ENCODE results near the gene REX1BD.

Gene REX1BD

GRCh38 chr19:18558604-18559003 is 30.0 kb upstream of the REX1BD start:
- H3K4me1 Mint-ChIP-seq: peaks cover 7% of the 10 kb centered on the region
- peak overlapping the region; percentile 19 to 76 (median 34) for H3K27ac Mint-ChIP-seq
- TF ChIP-seq CTCF (IDR thresholded peaks at IDR 0.05; ENCODE audit: unreplicated experiment in 3 of 3): no peak
- H3K9me3 Mint-ChIP-seq: no peaks in the 10 kb centered on the region
- peak overlapping the region; percentile 90 to 94 (median 90) for H3K4me3 Mint-ChIP-seq
- H3K36me3 Mint-ChIP-seq (ENCODE audit: low read depth): peaks cover 3% of the 10 kb centered on the region
- no peaks in the 10 kb centered on the region for H3K27me3 Mint-ChIP-seq (ENCODE audit: low read depth)

- Mint-ChIP-seq H3K27me3 (ENCODE audit: low read depth) (no peaks in the 10 kb centered on the region), H3K9me3 (no peaks in the 10 kb centered on the region)
- TF ChIP-seq CTCF (IDR thresholded peaks at IDR 0.05; ENCODE audit: unreplicated experiment in 3 of 3): no peak
These were observed 28.9 kb upstream of the REX1BD start for GRCh38 chr19:18559685-18560084.

GRCh38 chr19:18562086-18562485 is 26.5 kb upstream of the REX1BD start:
- H3K27me3 Mint-ChIP-seq (ENCODE audit: low read depth): no peaks in the 10 kb centered on the region

More at GRCh38 chr19:18559685-18560084, 28.9 kb upstream of the REX1BD start:
- Mint-ChIP-seq H3K4me3 (peak overlapping the region; percentile 90 to 94 (median 90)), H3K27ac (no peak overlapping the region), H3K36me3 (ENCODE audit: low read depth) (peaks cover 6% of the 10 kb centered on the region), H3K4me1 (peaks cover 7% of the 10 kb centered on the region)

GRCh38 chr19:18566953-18567352 is 21.6 kb upstream of the REX1BD start:
- Mint-ChIP-seq H3K27me3 (ENCODE audit: low read depth) (no peaks in the 10 kb centered on the region), H3K9me3 (no peaks in the 10 kb centered on the region), H3K4me3 (no peak overlapping the region), H3K4me1 (peaks cover 7% of the 10 kb centered on the region), H3K27ac (no peak overlapping the region), H3K36me3 (ENCODE audit: low read depth) (peaks cover 42% of the 10 kb centered on the region)
- TF ChIP-seq CTCF (IDR thresholded peaks at IDR 0.05; ENCODE audit: unreplicated experiment in 3 of 3): no peak

More at GRCh38 chr19:18562086-18562485, 26.5 kb upstream of the REX1BD start:
- H3K4me3 Mint-ChIP-seq: no peak overlapping the region
- H3K36me3 Mint-ChIP-seq (ENCODE audit: low read depth): peaks cover 14% of the 10 kb centered on the region
- no peak for TF ChIP-seq CTCF (IDR thresholded peaks at IDR 0.05; ENCODE audit: unreplicated experiment in 3 of 3)
- H3K9me3 Mint-ChIP-seq: no peaks in the 10 kb centered on the region
- no peak overlapping the region for H3K27ac Mint-ChIP-seq
- H3K4me1 Mint-ChIP-seq: peaks cover 7% of the 10 kb centered on the region

GRCh38 chr19:18568367-18568766 is 20.2 kb upstream of the REX1BD start:
- Mint-ChIP-seq H3K27me3 (ENCODE audit: low read depth) (no peaks in the 10 kb centered on the region), H3K9me3 (no peaks in the 10 kb centered on the region), H3K27ac (no peak overlapping the region), H3K4me3 (no peak overlapping the region), H3K4me1 (peaks cover 15% of the 10 kb centered on the region), H3K36me3 (ENCODE audit: low read depth) (peaks cover 50% of the 10 kb centered on the region)
- TF ChIP-seq CTCF (IDR thresholded peaks at IDR 0.05; ENCODE audit: unreplicated experiment in 3 of 3): no peak

GRCh38 chr19:18571564-18572344 is 16.8 kb upstream of the REX1BD start, which contains the start of gene UBA52:
UBA52 (plus strand) TSS chr19:18571857; CDS start chr19:18573301, 1,444 bp downstream.
- Mint-ChIP-seq H3K4me1 (peaks cover 15% of the 10 kb centered on the region), H3K27me3 (ENCODE audit: low read depth) (no peaks in the 10 kb centered on the region), H3K4me3 (peak within 1 kb of the TSS; percentile 93 to 98 (median 97)), H3K27ac (peak within 1 kb of the TSS; percentile 81 to 85 (median 81)), H3K36me3 (ENCODE audit: low read depth) (peaks cover 58% of the 10 kb centered on the region), H3K9me3 (no peaks in the 10 kb centered on the region)
- TF ChIP-seq CTCF (IDR thresholded peaks at IDR 0.05; ENCODE audit: unreplicated experiment in 3 of 3): no peak

Data from nephron (organoid).